HG02870 (cell line): ENCODE measurements around the gene SOAT1.
A peak's percentile ranks its signal among the peaks of the same experiment; 100 is the strongest.
"Not testable (repeated sequence)": the region's sequence is repeated elsewhere in the genome, so short reads cannot be mapped to it uniquely, and the experiment has no call there.

Experiments used
- ATAC-seq: cut with Tn5 transposase; IDR thresholded peaks from one replicate; pipeline ENCODE4 v1.9.1; 2021; ENCODE audit warnings: mild to moderate bottlenecking, moderate library complexity; ENCODE audit not compliant: unreplicated experiment

The SOAT1 gene

GRCh38 chr1:179342740-179343404, 49.3 kb downstream of the SOAT1 start:
- no peak for ATAC-seq

DNA sequence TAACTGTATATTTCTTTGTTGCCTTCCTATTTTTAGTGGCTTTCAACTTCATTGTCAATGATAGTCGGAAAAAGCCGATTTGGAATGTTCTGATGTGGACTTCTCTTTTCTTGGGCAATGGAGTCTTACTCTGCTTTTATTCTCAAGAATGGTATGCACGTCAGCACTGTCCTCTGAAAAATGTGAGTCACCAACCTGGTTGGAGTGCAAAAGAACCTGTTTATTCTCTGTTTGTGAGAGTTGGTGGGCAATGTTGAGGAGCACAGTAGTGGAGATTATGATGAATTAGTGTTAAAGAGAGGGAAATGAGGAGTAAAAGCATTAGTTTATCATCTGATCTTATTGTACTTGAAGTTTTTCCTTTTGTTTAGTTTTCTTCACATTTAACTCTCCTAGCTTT, 57.7 kb downstream of the SOAT1 start:
- no peak for ATAC-seq

GRCh38 chr1:179352236-179352635, 58.6 kb downstream of the SOAT1 start:
- no peak for ATAC-seq

- no peak for ATAC-seq
These were observed 59.9 kb downstream of the SOAT1 start for GRCh38 chr1:179353546-179353945.

DNA sequence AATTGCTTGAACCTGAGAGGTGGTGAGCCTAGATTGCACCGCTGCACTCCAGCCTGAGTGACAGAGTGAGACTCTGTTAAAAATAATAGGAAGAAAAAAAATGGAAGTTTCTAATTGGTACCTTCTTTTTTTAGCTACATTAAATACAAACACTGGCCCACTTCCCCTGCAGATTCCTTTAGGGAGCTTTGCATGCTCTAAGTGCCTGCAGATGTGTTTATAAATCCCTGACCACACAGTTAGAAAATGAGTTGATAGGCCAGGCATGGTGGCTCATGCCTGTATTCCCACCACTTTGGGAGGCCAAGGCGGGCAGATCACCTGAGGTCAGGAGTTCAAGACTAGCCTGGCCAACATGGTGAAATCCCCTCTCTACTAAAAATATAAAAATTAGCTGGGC, 68.0 kb downstream of the SOAT1 start:
- not testable (repeated sequence) for ATAC-seq

- ATAC-seq, result peak; percentile 97
These were observed 71.9 kb downstream of the SOAT1 start, which contains the start of gene AXDND1 for GRCh38 chr1:179365342-179366092. AXDND1 (plus strand) TSS chr1:179365971; CDS start chr1:179366510, 539 bp downstream.

- ATAC-seq, result peak; percentile 0
These were observed 72.7 kb downstream of the SOAT1 start for GRCh38 chr1:179366093-179366800.

GRCh38 chr1:179369751-179370341, 76.2 kb downstream of the SOAT1 start:
- no peak for ATAC-seq

DNA sequence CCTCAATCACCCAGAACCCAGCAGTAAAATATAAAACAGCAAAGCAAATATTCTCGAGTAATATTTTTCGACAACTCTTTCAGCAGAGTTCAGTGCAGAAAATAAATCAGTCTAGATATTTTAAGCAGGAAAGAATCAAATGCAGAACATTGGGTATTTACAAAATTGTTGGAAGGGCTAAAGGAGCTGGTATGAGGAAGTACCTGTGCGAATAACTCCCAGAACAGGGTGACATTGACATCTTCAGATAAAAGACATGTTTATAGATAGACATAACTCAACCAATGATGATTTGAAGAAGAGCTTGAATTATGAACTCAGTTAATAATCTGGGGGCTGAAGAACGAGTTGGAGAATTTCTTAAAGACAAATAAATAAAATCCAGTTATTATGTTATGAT, 78.6 kb downstream of the SOAT1 start:
- no peak for ATAC-seq

DNA sequence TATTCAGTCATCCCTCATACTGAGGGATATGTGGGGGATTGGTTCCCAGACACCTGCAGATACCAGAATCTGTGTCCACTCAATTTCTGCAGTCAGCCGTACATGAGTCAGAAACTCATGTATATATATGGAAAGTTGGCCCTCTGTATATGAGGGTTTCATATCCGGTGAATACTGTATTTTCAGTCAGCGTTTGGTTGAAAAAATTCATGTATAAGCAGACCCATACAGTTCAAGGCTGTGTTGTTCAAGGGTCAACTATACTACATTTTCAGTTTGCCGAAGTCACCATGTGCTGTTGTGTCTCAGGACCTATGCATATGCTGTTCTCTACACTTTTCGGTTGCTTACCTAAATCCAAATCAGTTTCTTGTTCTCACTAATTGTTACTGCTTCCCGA, 82.6 kb downstream of the SOAT1 start:
- ATAC-seq, result no peak

- no peak for ATAC-seq
These were observed 86.7 kb downstream of the SOAT1 start for GRCh38 chr1:179380299-179380698.

DNA sequence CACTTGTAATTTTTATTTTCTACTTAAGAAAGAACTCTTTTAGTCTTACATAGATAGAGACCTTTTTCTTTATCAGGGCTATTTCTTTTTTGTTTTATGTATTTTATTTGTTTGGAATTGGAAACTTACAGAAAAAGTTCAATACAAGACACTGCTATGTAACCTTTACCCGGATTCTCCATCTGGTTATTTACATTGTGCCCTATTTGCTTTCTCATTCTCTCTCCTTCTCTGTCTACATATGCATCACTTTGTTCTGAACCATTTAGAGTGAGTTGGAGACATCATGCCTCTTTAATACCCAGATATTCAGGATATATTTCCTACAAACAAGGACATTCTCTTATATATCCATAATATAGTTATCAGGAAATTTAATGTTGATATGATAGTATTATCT, 90.4 kb downstream of the SOAT1 start:
- no peak for ATAC-seq

- ATAC-seq, result no peak
These were observed 91.9 kb downstream of the SOAT1 start for GRCh38 chr1:179385510-179385909.

GRCh38 chr1:179393721-179394120, 100.1 kb downstream of the SOAT1 start:
- ATAC-seq, result no peak

DNA sequence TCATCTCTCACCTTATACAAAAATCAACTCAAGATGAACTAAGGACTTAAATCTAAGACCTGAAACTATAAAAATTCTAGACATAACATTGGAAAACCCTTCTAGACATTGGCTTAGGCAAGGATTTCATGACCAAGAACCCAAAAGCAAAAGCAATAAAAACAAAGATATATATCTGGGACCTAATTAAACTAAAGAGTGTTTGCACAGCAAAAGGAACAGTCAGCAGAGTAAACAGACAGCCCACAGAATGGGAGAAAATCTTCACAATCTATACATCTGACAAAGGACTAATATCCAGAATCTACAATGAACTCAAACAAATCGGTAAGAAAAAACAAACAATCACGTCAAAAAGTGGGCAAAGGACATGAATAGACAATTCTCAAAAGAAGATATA, 105.8 kb downstream of the SOAT1 start:
- ATAC-seq, result not testable (repeated sequence)
